Activated CD4-positive, alpha-beta T cell treated with anti-CD3 and anti-CD28 coated beads, Interleukin-2, amount 10 ng/mL, durations not matched to agents 7 days and 5 days (primary cell): ENCODE results near the gene WRAP73. TPM values are rescaled to one million over a fixed set of nuclear protein-coding genes. Genes with fewer than 3 reads are reported as not detected.

ENCODE experiments used
- CTCF ChIA-PET: fragments of 350-600 bp; sonication (Branson Sonifier 250); formaldehyde crosslinking; loops from one replicate; lab custom pipeline; 2021; ENCODE audit warnings: antibody characterized with exemption; lab: Charles Lee
- POLR2A ChIA-PET: fragments of 350-600 bp; sonication (Branson Sonifier 250); formaldehyde crosslinking; loops from one replicate; lab custom pipeline; 2021; ENCODE audit warnings: antibody characterized with exemption; lab: Charles Lee
- DNase-seq: peaks from one replicate; pipeline ENCODE4 v3.0.0-alpha.2; 2020
- H3K27ac Mint-ChIP-seq: one replicate; pipeline ENCODE4 v1.8.0; 2021; ENCODE audit warnings: mild to moderate bottlenecking, moderate library complexity, mixed read lengths
- H3K27me3 Mint-ChIP-seq: one replicate; pipeline ENCODE4 v1.8.0; 2021; ENCODE audit warnings: mixed read lengths
- H3K36me3 Mint-ChIP-seq: one replicate; pipeline ENCODE4 v1.8.0; 2021; ENCODE audit warnings: low read depth, mixed read lengths
- H3K4me1 Mint-ChIP-seq: one replicate; pipeline ENCODE4 v1.8.0; 2021; ENCODE audit warnings: mixed read lengths
- H3K4me3 Mint-ChIP-seq: one replicate; pipeline ENCODE4 v1.8.0; 2021; ENCODE audit warnings: mild to moderate bottlenecking, moderate library complexity, mixed read lengths
- H3K9me3 Mint-ChIP-seq: one replicate; pipeline ENCODE4 v1.8.0; 2021; ENCODE audit warnings: mixed read lengths
- total RNA-seq, 2 experiments: library from RNA; stranded (reverse); gene quantifications; one replicate each; pipeline ENCODE4 v1.2.3, GENCODE V29; 2021

Gene WRAP73
- total RNA-seq, 2 experiments from 2014 or later, result 32.6 to 34.8 TPM

DNA sequence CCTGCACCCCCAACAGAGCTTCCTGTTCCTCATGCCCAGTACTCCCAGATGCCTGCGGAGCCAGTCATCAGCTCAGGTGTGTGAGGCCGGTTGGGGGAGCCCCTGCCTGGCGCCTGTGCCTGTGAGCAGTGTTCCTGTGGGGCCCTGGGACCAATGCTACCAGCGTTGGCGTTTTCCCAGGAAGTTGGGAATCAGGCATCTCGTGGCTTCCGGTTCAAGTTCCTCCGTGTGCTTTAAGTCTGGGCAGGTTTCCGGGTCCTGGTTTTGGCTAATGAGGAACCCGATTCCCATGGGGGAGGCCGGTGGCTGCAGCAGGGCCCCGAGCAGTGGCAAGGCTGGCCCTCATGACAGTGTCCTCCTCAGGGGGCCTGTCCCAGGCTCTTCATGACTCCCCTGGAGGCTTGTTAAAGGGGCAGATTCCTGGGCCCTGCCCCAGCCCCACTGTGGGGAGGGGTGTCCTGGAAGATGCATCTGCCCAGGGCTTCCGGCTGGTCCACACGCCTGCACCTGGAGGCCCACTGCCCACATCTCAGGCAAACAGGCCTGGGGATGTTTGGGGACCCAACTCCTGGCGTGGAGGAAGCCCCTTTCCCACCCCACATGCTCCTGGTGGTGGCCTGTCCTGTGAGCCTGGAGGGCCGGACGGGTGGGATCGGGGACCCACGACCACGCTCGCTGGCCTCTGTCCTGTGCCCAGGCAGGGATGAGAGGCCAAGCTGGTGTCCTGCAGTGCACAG lies 28.6 kb upstream of the WRAP73 start:
- Mint-ChIP-seq H3K36me3 (no peaks in the 10 kb centered on the region), H3K27me3 (peaks cover 3% of the 10 kb centered on the region), H3K4me3 (no peak overlapping the region), H3K4me1 (peaks cover 26% of the 10 kb centered on the region), H3K27ac (peak overlapping the region; percentile 69), H3K9me3 (no peaks in the 10 kb centered on the region)
- ChIA-PET POLR2A (no interaction called here), CTCF (no interaction called here)
- no peak for DNase-seq

DNA sequence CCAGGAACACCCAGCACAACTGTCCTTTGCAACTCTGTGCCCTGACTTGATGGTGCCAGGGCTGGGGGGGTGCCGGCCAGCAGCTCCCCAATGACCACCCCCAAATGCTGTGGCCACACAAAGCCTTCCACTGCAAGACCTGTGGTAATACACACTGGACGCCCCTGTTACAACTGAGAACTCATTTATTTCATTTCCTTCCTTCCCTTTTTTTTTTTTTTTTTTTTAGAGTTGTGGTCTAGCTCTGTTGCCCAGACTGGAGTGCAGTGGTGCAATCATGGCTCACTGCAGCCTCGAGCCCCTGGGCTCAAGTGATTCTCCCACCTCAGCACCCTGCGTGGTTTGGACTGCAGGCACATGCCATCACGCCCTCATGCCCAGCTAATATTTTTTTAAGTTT lies 27.6 kb upstream of the WRAP73 start:
- peaks cover 3% of the 10 kb centered on the region for H3K27me3 Mint-ChIP-seq
- no peaks in the 10 kb centered on the region for H3K36me3 Mint-ChIP-seq
- ChIA-PET CTCF (interaction anchor here (0.6 kb wide), 2 partner anchors 601 to 1141 kb away, joined by 3 read pairs; no protein-coding TSS in a partner anchor), POLR2A (no interaction called here)
- peaks cover 26% of the 10 kb centered on the region for H3K4me1 Mint-ChIP-seq
- H3K9me3 Mint-ChIP-seq, result no peaks in the 10 kb centered on the region
- peak overlapping the region; percentile 72 for H3K27ac Mint-ChIP-seq
- no peak overlapping the region for H3K4me3 Mint-ChIP-seq
- no peak for DNase-seq

DNA sequence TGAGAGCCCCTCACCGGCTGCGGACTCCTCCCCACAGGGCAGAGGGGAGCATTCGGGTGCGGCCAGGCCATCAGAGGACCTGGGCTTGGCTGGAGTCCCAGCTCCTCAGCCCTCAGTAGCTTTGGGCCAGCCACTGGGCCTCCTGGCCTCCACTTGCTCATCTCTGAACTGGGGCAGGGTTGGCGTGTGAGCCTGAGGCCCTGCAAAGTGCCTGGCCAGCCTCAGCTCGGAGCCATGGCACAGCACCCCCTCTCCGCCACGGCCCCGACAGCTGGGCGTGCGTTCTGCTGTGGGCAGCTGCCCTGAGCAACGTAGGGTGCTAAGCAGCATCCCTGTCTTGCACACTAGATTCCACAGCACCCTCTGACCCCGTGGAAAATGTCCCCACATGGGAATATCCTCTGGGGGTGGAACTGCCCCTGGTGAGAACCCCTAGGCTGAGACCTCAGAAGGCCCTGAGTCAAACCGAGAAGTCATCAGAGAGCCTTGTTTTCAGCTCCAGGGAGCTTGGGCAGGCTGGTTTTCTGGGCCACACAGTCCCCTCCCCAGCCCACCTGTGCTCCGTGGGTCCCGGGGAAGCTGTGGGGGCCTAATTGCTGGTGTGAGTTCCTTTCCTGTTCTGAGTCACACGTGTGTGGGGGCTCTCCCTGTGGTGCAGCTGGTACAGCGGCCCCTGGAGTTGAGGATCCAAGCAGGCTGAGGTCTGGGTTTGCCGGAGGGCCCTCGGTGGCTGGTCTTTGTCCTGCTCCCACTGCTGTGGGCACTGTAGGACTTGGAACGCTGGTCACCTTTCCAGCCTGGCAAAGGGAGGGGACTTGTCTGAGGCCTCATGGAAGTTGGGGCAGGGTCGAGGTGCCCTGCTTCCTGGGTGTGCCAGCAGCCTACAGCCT lies 26.9 kb upstream of the WRAP73 start:
- H3K36me3 Mint-ChIP-seq, result no peaks in the 10 kb centered on the region
- DNase-seq, result no peak
- peaks cover 3% of the 10 kb centered on the region for H3K27me3 Mint-ChIP-seq
- peaks cover 26% of the 10 kb centered on the region for H3K4me1 Mint-ChIP-seq
- no peaks in the 10 kb centered on the region for H3K9me3 Mint-ChIP-seq
- peak overlapping the region; percentile 72 for H3K27ac Mint-ChIP-seq
- H3K4me3 Mint-ChIP-seq, result no peak overlapping the region
- CTCF ChIA-PET, result interaction anchor here (0.6 kb wide), 1 partner anchor 602 kb away, joined by 3 read pairs; no protein-coding TSS in a partner anchor
- POLR2A ChIA-PET, result no interaction called here

DNA sequence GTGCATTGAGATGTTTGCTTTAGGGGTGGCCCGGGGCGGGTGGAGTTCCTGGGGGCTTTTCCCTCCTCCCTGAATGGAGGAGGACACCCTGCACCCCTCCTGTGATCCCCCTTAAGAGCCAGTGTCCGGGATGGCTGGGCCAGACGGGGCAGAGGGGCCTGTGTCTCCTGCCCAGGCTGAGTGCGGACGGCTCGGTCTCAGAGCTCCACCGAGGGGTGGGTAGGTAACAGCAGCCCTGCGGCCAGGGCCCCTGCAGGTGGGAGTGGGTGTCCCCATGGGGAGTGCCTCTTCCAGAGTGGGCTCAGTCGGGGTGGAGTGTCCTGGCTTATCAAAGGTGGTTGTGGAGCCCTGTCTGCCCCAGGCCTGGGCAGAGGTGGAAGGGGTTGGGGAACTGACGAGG lies 25.5 kb upstream of the WRAP73 start:
- no peak overlapping the region for H3K27ac Mint-ChIP-seq

DNA sequence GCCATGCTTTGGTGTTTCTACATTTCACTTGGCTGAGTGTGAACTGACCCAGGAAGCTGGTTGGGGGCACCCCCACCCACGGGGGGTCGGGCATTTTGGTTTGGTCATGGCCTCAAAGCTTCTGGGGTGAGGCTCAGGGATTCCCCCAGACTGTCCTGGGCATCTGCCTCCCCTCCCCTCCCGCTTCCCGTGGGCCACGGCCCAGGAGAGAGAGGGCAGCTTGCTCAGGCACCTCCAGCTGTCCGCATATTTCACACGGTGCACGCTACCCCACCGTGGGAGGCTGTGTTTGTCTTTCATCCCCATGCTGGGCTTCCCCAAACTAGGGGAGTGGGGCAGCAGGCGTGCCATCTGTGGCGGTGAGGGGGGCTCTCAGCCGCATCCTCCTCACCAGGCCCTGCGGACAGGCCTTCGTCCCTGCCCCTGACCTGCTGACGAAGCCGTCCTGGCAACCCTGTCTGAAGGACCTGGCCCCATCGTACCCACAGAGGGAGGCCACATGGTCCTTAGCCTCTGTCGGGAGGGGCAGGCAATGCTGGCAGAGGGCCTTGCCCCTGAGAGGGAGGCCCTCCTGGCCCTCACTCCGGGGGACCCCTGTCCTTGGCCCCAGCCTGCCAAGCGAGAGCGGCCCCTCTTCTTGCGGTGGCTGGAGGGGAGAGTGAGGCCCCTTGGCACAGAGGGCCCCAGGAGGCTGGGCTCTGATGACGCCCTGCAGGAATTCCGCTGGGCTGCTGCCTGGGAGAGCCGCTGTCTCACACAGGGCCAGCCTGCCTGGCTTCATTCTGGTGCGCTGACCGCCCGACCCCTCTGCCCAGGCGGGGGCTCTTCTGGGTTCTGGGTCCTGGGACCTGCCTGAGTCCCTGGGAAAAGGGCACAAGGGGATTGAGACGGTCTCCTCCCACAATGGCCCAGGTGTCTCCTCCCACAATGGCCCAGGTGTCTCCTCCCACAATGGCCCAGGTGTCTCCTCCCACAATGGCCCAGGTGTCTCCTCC lies 24.5 kb upstream of the WRAP73 start:
- CTCF ChIA-PET, result no interaction called here
- no peak overlapping the region for H3K4me3 Mint-ChIP-seq
- H3K9me3 Mint-ChIP-seq, result no peaks in the 10 kb centered on the region

More for the DNA sequence above, 25.5 kb upstream of the WRAP73 start:
- peaks cover 26% of the 10 kb centered on the region for H3K4me1 Mint-ChIP-seq
- ChIA-PET CTCF (no interaction called here), POLR2A (no interaction called here)
- no peak overlapping the region for H3K4me3 Mint-ChIP-seq
- H3K9me3 Mint-ChIP-seq, result no peaks in the 10 kb centered on the region
- H3K27me3 Mint-ChIP-seq, result peaks cover 3% of the 10 kb centered on the region
- no peaks in the 10 kb centered on the region for H3K36me3 Mint-ChIP-seq
- no peak for DNase-seq

DNA sequence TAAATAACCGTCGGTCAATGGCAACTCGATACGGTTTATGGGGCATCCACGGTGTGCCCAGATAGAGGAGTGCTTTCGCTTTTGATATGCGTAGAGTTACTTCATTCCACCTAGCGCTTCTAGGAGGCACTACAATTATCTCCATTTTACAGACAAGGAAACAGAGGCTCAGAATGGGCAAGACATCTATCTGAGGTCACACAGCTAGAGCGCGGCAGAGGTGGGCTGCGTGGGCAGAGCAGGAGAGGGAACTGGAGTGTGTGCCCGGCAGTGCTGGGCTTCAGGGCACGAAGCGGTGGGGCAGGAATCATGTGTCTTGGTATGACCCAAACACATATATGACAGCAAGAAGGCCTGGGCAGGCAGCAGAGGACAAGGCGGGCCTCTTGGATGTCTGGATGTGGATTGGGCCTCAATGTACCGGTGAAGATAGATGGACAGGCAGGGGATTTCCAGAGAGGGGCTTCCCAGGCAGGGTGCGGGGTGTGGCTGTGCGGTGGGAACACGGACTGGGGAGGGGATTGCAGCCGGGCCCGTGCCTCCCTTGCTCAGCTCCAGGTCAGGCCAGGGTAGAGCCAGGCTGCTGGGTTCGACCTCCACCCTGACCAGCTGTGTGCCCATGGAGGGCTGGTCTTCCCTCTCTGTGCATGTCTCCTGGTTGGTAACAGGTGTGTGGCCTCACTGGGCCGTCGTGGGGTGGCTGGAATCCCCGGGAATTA lies 23.6 kb upstream of the WRAP73 start:
- no peak overlapping the region for H3K4me3 Mint-ChIP-seq
- CTCF ChIA-PET, result no interaction called here
- POLR2A ChIA-PET, result no interaction called here
- no peaks in the 10 kb centered on the region for H3K36me3 Mint-ChIP-seq
- no peaks in the 10 kb centered on the region for H3K9me3 Mint-ChIP-seq
- H3K27me3 Mint-ChIP-seq, result peaks cover under 1% of the 10 kb centered on the region
- no peak for DNase-seq
- H3K27ac Mint-ChIP-seq, result no peak overlapping the region
- peaks cover 12% of the 10 kb centered on the region for H3K4me1 Mint-ChIP-seq

More for the DNA sequence above, 24.5 kb upstream of the WRAP73 start:
- Mint-ChIP-seq H3K27ac (no peak overlapping the region), H3K27me3 (peaks cover 1% of the 10 kb centered on the region), H3K36me3 (no peaks in the 10 kb centered on the region), H3K4me1 (peaks cover 18% of the 10 kb centered on the region)
- DNase-seq, result no peak
- POLR2A ChIA-PET, result no interaction called here

DNA sequence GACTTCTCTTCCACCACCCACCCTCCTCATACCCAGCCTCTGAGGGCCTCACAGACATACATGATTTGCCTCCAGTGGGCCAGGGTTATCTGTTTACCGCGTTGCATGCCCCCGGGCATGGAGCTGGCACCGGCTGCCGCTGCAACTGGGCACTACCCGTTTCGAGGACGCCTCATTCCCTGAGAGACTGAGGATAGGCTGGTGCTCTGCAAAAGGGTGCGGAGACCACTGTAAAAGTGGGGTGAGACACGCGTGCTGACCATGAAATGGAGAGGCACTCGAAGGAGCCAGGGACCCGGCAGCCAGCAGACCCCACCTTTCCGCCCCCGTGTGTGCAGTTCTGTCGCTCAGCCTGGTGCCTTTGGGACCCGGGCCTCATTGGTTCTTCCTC lies 23.1 kb upstream of the WRAP73 start:
- H3K4me3 Mint-ChIP-seq, result no peak overlapping the region
- POLR2A ChIA-PET, result no interaction called here
- no peak overlapping the region for H3K27ac Mint-ChIP-seq
- H3K27me3 Mint-ChIP-seq, result peaks cover 2% of the 10 kb centered on the region
- no peaks in the 10 kb centered on the region for H3K9me3 Mint-ChIP-seq
- no peak for DNase-seq
- H3K4me1 Mint-ChIP-seq, result peaks cover 10% of the 10 kb centered on the region
- CTCF ChIA-PET, result no interaction called here
- no peaks in the 10 kb centered on the region for H3K36me3 Mint-ChIP-seq

DNA sequence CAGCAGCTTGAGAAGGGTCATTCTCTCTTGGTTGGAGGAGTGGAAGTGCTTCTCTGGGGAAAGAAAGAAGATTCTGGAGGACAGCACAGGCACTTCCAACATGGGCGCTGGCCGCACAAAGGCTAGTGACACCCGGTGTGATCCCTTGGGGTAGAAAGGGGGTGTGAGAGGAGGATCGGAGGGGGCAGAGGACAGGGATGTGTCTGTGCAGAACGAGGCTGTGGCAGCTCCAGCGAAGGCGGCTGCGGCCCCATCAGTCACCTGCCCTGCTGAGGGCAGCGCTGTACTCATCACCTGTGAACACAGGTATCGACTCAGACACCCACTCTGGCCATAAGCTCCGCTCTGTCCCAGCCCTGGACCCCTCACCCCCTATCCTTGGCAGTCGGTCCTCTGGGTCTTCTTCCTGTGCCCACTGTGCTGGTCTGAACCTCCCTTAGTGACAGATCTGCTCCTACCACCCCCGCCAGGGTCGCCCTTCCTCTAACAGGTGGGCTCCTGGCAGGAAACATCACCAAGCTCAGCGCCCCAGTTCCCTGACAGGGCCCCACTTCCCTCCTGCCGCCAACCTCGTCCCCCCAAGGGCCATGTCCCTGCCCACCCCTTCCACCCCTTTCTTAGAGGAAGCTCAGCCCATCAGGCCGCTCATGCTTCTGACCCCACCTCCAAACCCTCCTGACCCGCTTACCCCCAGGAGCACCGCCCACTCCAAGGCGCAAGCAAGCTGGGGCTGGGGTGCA lies 22.5 kb upstream of the WRAP73 start:
- Mint-ChIP-seq H3K27ac (no peak overlapping the region), H3K9me3 (no peaks in the 10 kb centered on the region), H3K4me3 (no peak overlapping the region), H3K36me3 (no peaks in the 10 kb centered on the region), H3K27me3 (peaks cover 2% of the 10 kb centered on the region), H3K4me1 (peaks cover 4% of the 10 kb centered on the region)
- ChIA-PET POLR2A (no interaction called here), CTCF (no interaction called here)
- DNase-seq, result no peak

DNA sequence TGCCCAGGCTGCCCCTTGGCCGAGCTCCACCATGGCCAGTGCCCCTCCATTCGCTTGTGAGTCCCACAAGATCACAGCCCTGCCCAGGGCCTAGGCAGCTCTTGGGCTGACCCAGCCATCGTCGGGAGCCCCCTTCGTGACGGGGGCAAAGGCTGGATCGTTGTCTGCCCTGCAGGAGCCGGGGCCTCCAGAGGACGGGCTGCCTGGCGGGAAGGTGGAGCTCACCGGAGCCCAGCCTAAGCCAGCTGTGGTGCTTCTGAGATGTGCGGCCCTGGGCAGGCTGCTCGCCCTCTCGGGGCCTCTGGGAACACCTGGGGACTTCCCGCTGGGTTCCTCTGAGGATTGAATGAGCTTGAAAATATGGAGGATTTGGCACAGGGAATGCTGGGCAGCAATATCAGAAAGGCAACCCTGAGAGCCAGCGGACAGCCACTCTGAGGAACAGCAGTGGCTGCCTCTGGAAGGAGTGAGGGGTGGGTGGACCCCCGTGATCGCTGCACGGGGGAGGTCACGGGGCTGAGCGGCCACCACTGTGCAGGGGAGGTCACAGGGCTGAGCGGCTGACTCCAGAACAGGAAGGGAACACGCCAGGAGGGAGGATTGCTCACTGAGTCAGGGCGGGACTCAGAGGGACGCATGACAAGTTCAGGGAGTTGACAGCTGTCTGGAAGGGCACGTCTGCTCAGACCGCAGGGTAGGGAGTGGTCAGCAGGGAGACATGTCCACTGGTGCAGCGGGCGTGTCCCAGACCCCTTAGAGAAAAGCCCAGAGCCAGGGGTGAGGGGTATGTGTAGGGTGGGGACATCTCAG lies 21.7 kb upstream of the WRAP73 start:
- no peak for DNase-seq
- Mint-ChIP-seq H3K4me3 (no peak overlapping the region), H3K9me3 (no peaks in the 10 kb centered on the region), H3K27me3 (peaks cover 2% of the 10 kb centered on the region), H3K36me3 (no peaks in the 10 kb centered on the region), H3K27ac (no peak overlapping the region), H3K4me1 (no peaks in the 10 kb centered on the region)
- ChIA-PET POLR2A (no interaction called here), CTCF (no interaction called here)

DNA sequence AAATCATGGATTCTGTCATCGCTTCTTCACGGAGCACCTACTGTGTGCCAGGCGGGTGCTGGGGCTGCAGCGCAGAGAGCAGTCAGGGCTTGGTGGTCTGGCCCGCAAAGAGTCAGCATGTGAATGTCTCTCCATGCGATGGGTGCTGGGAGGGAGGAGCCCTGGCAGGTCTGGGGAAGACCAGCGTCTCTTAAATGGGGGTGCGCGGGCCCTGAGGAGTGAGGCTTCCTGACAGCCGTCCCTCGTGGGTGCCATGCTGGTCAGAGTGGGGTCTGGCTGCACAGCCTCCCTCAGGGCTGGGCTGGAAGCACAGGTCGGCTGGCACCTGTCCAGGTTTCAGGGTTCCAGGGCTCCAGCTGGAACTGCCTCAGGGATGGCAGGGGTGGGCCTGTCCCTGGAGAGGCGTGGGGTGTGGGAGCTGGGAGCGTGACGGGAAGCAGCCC lies 20.9 kb upstream of the WRAP73 start:
- ChIA-PET POLR2A (no interaction called here), CTCF (no interaction called here)
- Mint-ChIP-seq H3K9me3 (no peaks in the 10 kb centered on the region), H3K36me3 (no peaks in the 10 kb centered on the region), H3K27ac (no peak overlapping the region), H3K4me3 (no peak overlapping the region), H3K4me1 (no peaks in the 10 kb centered on the region), H3K27me3 (peaks cover 2% of the 10 kb centered on the region)
- no peak for DNase-seq

DNA sequence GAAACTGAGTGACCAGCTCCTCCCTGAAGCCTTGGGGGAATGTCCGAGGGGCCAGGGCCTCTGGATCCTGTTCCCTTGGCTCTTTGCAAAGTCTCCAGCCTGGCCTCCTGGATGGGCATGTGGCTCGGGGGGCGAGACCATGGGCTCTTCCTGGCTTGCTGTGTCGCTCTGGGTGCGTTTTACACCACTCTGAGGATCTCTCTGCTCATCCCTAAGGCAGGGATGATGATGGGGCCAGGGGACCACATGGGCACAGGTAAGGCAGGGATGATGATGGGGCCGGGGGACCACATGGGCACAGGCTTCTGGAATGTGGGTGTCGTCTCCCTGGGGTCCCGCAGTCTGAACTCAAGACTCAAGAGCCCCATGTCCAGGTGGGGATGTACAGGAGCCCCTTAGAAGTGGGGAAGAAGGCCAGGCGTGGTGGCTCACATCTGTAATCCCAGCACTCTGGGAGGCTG lies 20.1 kb upstream of the WRAP73 start:
- CTCF ChIA-PET, result interaction anchor here (1.2 kb wide), 1 partner anchor 11 kb away, joined by 3 read pairs; no protein-coding TSS in a partner anchor
- POLR2A ChIA-PET, result no interaction called here
- H3K36me3 Mint-ChIP-seq, result no peaks in the 10 kb centered on the region
- DNase-seq, result no peak
- no peaks in the 10 kb centered on the region for H3K9me3 Mint-ChIP-seq
- no peak overlapping the region for H3K4me3 Mint-ChIP-seq
- H3K4me1 Mint-ChIP-seq, result no peaks in the 10 kb centered on the region
- H3K27me3 Mint-ChIP-seq, result peaks cover 2% of the 10 kb centered on the region
- no peak overlapping the region for H3K27ac Mint-ChIP-seq
